Measurements from ENCODE around the gene MARCHF4. TPM values are rescaled to one million over a fixed set of nuclear protein-coding genes. Genes with fewer than 3 reads are reported as not detected.

The MARCHF4 gene
- total and polyA plus RNA-seq, 2 of the 8 experiments (the other 6 are each of a cell fraction or from before 2014, with no cell fraction given) = 1.9 to 2.9 TPM

GRCh38 chr2:216375286-216375685 is 3.0 kb upstream of the MARCHF4 start (continued):
- TF ChIP-seq CHD7 (IDR thresholded peaks at IDR 0.05; ENCODE audit: insufficient replicate concordance, low read length) = no peak
- TF ChIP-seq KDM1A (IDR thresholded peaks at IDR 0.05; ENCODE audit: borderline replicate concordance, low read length) = no peak
- no peak for TF ChIP-seq BRCA1 (IDR thresholded peaks at IDR 0.05; ENCODE audit: low read depth, low read length)
- TF ChIP-seq EP300 (IDR thresholded peaks at IDR 0.05; ENCODE audit: borderline replicate concordance in 1 of 2, low read depth in 2 of 2, low read length in 2 of 2) = no peak
- no peak for TF ChIP-seq SIRT6 (IDR thresholded peaks at IDR 0.05; ENCODE audit: low read length)
- TF ChIP-seq RXRA (IDR thresholded peaks at IDR 0.05; ENCODE audit: insufficient read depth, low read depth, low read length) = no peak

All from H1 (cell line).